C4-2B (cell line): ENCODE data around the gene ITGB1.

Experiments used
- H3K27ac ChIP-seq: fragments of 450-650 bp; 2 replicates; pipeline ENCODE4 v1.5.1; 2017
- CTCF ChIP-seq: fragments of 450-650 bp; conservative IDR thresholded peaks from 2 replicates; pipeline ENCODE4 v1.5.1; 2017; ENCODE audit warnings: mild to moderate bottlenecking
- ZFX ChIP-seq: fragments of 450-650 bp; IDR thresholded peaks from 2 replicates; pipeline ENCODE4 v1.6.1; 2017

ITGB1 gene

GRCh38 chr10:32990811-32991210 lies 32.8 kb upstream of the ITGB1 start:
- no peak overlapping the region for H3K27ac ChIP-seq
- no peak for TF ChIP-seq ZFX
- TF ChIP-seq CTCF = no peak

GRCh38 chr10:32988604-32989003 lies 30.6 kb upstream of the ITGB1 start:
- TF ChIP-seq ZFX = no peak
- TF ChIP-seq CTCF = no peak
- no peak overlapping the region for H3K27ac ChIP-seq

- no peak for TF ChIP-seq ZFX
- no peak for TF ChIP-seq CTCF
- no peak overlapping the region for H3K27ac ChIP-seq
Observed at GRCh38 chr10:32987172-32987571, 29.1 kb upstream of the ITGB1 start.

- H3K27ac ChIP-seq = no peak overlapping the region
- TF ChIP-seq CTCF (no peak), ZFX (no peak)
Observed at GRCh38 chr10:32985775-32986350, 27.8 kb upstream of the ITGB1 start.

- TF ChIP-seq CTCF = no peak
- TF ChIP-seq ZFX = no peak
- no peak overlapping the region for H3K27ac ChIP-seq
Observed at GRCh38 chr10:32985341-32985764, 27.3 kb upstream of the ITGB1 start.

- TF ChIP-seq CTCF = no peak
- no peak for TF ChIP-seq ZFX
- no peak overlapping the region for H3K27ac ChIP-seq
Observed at GRCh38 chr10:32984003-32984600, 26.1 kb upstream of the ITGB1 start.

- H3K27ac ChIP-seq = no peak overlapping the region
- no peak for TF ChIP-seq ZFX
- TF ChIP-seq CTCF = no peak
Observed at GRCh38 chr10:32982911-32983909, 25.2 kb upstream of the ITGB1 start.
